Sigmoid colon (tissue), 4 donors: Measurements from ENCODE around the gene GKN1.

Experiments used
- EP300 ChIP-seq, 4 donors: sonication (generic); formaldehyde crosslinking; IDR thresholded peaks; one replicate each; pipeline ENCODE4 v1.6.1; 2017; ENCODE audit warnings: antibody characterized with exemption in 4 of 4
- POLR2A ChIP-seq, 2 donors: fragments of 450-650 bp; IDR thresholded peaks; one replicate each; pipeline ENCODE4 v1.6.1; 2016; ENCODE audit warnings: antibody characterized with exemption in 2 of 2, mild to moderate bottlenecking in 2 of 2, moderate library complexity in 2 of 2
- POLR2AphosphoS5 ChIP-seq, 4 donors: sonication (generic); formaldehyde crosslinking; IDR thresholded peaks; one replicate each; pipeline ENCODE4 v1.6.1; 2017; ENCODE audit warnings: antibody characterized with exemption in 4 of 4
- TF ChIP-seq, protein P1 (sequence below), 4 experiments: fragments of 450-650 bp in 3 of 4; fragments of 200-600 bp in 1 of 4; IDR thresholded peaks; one replicate each; pipeline ENCODE4 v1.5.1; 2016 to 2019; ENCODE audit warnings: antibody characterized with exemption in 4 of 4, mild to moderate bottlenecking in 3 of 4, moderate library complexity in 2 of 4

DNA sequence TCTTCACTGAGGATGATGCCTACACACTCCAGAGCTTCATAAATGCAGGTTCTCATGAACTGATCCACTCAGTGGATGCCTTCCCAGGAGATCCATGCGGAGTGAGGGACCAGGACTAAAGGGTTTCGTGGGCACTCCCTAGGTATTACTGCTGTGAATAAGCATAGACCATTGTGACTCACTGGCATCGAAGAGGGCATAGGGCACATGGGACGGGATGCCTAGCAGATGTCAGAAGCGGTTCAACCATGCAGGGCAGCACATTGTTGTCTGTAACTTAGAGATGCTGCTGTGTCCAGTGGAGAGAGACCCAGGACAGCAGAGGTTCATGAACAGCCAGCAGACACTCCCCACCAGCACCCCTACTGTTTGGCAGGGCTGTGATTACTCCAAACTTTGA, 39.0 kb upstream of the GKN1 start:
- TF ChIP-seq, protein P1, sequence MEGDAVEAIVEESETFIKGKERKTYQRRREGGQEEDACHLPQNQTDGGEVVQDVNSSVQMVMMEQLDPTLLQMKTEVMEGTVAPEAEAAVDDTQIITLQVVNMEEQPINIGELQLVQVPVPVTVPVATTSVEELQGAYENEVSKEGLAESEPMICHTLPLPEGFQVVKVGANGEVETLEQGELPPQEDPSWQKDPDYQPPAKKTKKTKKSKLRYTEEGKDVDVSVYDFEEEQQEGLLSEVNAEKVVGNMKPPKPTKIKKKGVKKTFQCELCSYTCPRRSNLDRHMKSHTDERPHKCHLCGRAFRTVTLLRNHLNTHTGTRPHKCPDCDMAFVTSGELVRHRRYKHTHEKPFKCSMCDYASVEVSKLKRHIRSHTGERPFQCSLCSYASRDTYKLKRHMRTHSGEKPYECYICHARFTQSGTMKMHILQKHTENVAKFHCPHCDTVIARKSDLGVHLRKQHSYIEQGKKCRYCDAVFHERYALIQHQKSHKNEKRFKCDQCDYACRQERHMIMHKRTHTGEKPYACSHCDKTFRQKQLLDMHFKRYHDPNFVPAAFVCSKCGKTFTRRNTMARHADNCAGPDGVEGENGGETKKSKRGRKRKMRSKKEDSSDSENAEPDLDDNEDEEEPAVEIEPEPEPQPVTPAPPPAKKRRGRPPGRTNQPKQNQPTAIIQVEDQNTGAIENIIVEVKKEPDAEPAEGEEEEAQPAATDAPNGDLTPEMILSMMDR (IDR thresholded peaks at IDR 0.05): no peak
- TF ChIP-seq POLR2A (IDR thresholded peaks at IDR 0.05): no peak
- no peak for TF ChIP-seq POLR2AphosphoS5 (IDR thresholded peaks at IDR 0.05)
- TF ChIP-seq EP300 (IDR thresholded peaks at IDR 0.05): no peak
